Measurements from ENCODE around the gene CLDN1. TPM values are rescaled to one million over a fixed set of nuclear protein-coding genes. Genes with fewer than 3 reads are reported as not detected.

The CLDN1 gene
- total RNA-seq, 1 donor from 2014 or later = 0.14 TPM

DNA sequence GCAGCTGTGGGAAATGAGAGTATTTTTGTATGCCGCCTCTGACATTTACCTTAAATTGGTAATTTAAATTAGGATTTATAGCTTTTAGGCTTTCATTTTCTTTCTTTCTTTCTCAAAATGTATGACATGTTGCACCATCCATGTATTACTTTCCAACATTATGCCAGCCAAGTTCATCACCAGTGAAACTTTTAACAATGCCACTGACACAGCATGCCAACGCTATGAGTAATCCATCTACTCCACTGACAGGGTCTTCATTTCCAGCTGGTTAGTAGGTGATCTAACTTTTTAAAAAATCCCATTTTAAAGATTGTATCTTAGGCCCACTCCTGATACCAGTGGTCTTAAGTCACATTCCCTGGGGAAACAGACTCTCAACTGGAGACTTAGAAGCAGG is 43.9 kb upstream of the CLDN1 start:
- no peak overlapping the region for H3K4me3 Mint-ChIP-seq

DNA sequence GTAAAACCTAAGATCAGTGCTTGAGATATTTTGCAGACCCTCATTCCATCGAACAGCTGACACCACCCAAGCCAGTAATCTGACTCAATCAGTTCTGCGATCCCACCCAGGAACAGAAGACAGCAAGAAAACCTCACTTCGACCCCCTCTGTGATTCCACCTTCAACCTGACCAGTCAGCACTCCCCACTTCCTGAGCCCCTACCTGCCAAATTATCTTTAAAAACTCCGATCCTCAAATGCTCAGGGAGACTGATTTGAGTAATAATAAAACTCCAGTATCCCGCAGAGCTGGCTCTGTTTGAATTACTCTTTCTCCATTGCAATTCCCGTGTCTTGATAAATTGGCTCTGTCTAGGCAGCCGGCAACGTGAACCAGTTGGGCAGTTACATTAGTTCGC is 40.0 kb upstream of the CLDN1 start:
- no peaks in the 10 kb centered on the region for H3K36me3 Mint-ChIP-seq (ENCODE audit: low read depth)
- no peaks in the 10 kb centered on the region for H3K4me1 Mint-ChIP-seq
- H3K9me3 Mint-ChIP-seq = no peaks in the 10 kb centered on the region
- peaks cover 2% of the 10 kb centered on the region for H3K27me3 Mint-ChIP-seq (ENCODE audit: low read depth)
- DNase-seq (ENCODE audit: low read depth, low spot score) = no peak
- H3K4me3 Mint-ChIP-seq = no peak overlapping the region
- TF ChIP-seq, protein P1, sequence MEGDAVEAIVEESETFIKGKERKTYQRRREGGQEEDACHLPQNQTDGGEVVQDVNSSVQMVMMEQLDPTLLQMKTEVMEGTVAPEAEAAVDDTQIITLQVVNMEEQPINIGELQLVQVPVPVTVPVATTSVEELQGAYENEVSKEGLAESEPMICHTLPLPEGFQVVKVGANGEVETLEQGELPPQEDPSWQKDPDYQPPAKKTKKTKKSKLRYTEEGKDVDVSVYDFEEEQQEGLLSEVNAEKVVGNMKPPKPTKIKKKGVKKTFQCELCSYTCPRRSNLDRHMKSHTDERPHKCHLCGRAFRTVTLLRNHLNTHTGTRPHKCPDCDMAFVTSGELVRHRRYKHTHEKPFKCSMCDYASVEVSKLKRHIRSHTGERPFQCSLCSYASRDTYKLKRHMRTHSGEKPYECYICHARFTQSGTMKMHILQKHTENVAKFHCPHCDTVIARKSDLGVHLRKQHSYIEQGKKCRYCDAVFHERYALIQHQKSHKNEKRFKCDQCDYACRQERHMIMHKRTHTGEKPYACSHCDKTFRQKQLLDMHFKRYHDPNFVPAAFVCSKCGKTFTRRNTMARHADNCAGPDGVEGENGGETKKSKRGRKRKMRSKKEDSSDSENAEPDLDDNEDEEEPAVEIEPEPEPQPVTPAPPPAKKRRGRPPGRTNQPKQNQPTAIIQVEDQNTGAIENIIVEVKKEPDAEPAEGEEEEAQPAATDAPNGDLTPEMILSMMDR (conservative IDR thresholded peaks at IDR 0.05) = no peak
- H3K27ac Mint-ChIP-seq (ENCODE audit: unreplicated experiment) = no peak overlapping the region

More for the DNA sequence above, 43.9 kb upstream of the CLDN1 start:
- H3K27ac Mint-ChIP-seq (ENCODE audit: unreplicated experiment) = no peak overlapping the region
- H3K27me3 Mint-ChIP-seq (ENCODE audit: low read depth) = peaks cover 2% of the 10 kb centered on the region
- DNase-seq (ENCODE audit: low read depth, low spot score) = no peak
- no peaks in the 10 kb centered on the region for H3K4me1 Mint-ChIP-seq
- TF ChIP-seq, protein P1 (conservative IDR thresholded peaks at IDR 0.05) = no peak
- H3K36me3 Mint-ChIP-seq (ENCODE audit: low read depth) = no peaks in the 10 kb centered on the region
- H3K9me3 Mint-ChIP-seq = no peaks in the 10 kb centered on the region

DNA sequence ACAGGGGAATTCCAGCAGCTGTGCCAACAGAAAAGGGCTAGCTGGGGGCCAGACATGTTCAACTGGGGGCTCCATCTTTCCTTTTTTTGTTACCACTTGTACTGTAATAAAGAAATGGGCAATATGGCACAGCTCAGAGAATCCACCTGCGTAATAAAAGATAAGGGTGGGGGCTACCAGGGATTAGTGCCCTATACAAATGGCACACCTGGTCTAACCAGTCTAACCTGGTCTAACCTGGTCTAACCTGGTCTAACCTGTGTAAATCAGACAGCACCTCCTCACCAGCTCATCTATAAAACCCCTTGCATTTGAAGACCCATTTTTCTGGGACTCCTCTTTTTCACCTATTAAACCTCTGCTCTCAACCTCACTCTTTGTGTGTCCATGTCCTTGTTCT is 39.5 kb upstream of the CLDN1 start:
- no peak overlapping the region for H3K27ac Mint-ChIP-seq (ENCODE audit: unreplicated experiment)
- TF ChIP-seq, protein P1 (conservative IDR thresholded peaks at IDR 0.05) = no peak
- H3K4me3 Mint-ChIP-seq = no peak overlapping the region

DNA sequence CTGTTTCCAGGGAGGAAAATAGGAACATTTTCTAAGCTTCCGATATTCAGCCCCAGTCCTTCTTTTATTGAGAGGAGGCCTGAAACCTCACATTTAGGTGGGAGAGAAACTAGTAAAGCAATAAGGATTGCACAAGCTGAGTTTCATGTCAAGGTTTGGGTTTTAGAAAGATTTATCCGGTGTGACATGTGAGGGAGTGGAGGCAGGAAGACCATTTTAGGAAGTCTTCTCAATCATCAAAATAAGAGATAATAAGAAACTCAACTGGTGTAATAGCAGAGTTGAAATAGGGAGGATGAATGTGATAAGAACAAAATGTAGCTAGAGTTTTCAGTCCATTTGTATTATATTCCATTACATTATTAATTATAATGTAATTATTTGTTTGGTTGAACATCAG is 38.0 kb upstream of the CLDN1 start:
- no peaks in the 10 kb centered on the region for H3K4me1 Mint-ChIP-seq
- DNase-seq (ENCODE audit: low read depth, low spot score) = no peak
- no peaks in the 10 kb centered on the region for H3K9me3 Mint-ChIP-seq
- no peak overlapping the region for H3K4me3 Mint-ChIP-seq
- H3K36me3 Mint-ChIP-seq (ENCODE audit: low read depth) = no peaks in the 10 kb centered on the region
- H3K27ac Mint-ChIP-seq (ENCODE audit: unreplicated experiment) = no peak overlapping the region
- TF ChIP-seq, protein P1 (conservative IDR thresholded peaks at IDR 0.05) = no peak
- peaks cover 2% of the 10 kb centered on the region for H3K27me3 Mint-ChIP-seq (ENCODE audit: low read depth)

More for the DNA sequence above, 39.5 kb upstream of the CLDN1 start:
- Mint-ChIP-seq H3K36me3 (ENCODE audit: low read depth) (no peaks in the 10 kb centered on the region), H3K27me3 (ENCODE audit: low read depth) (peaks cover 2% of the 10 kb centered on the region), H3K9me3 (no peaks in the 10 kb centered on the region), H3K4me1 (no peaks in the 10 kb centered on the region)
- no peak for DNase-seq (ENCODE audit: low read depth, low spot score)

DNA sequence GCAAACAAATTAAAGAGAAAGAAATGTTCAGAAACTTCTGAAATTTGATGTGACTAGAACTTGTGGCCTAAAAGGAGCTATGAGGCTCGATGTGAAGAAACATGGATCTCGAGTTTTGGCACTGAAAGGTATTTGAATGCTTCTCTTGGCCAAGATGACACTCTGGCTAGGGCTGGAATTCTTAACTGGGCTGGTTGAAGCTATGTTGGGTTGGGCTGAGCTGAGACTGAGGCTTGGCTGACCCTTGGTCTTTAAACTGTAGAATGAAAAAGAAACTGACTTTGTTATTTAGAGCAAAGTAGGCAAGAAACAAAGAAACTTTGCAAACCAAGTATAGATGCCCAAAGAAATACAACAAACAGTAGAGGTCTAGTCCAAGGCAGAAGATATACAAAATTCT is 37.6 kb upstream of the CLDN1 start:
- Mint-ChIP-seq H3K9me3 (no peaks in the 10 kb centered on the region), H3K4me1 (no peaks in the 10 kb centered on the region), H3K4me3 (no peak overlapping the region), H3K27me3 (ENCODE audit: low read depth) (peaks cover 2% of the 10 kb centered on the region), H3K36me3 (ENCODE audit: low read depth) (no peaks in the 10 kb centered on the region), H3K27ac (ENCODE audit: unreplicated experiment) (no peak overlapping the region)
- TF ChIP-seq, protein P1 (conservative IDR thresholded peaks at IDR 0.05) = no peak
- no peak for DNase-seq (ENCODE audit: low read depth, low spot score)

DNA sequence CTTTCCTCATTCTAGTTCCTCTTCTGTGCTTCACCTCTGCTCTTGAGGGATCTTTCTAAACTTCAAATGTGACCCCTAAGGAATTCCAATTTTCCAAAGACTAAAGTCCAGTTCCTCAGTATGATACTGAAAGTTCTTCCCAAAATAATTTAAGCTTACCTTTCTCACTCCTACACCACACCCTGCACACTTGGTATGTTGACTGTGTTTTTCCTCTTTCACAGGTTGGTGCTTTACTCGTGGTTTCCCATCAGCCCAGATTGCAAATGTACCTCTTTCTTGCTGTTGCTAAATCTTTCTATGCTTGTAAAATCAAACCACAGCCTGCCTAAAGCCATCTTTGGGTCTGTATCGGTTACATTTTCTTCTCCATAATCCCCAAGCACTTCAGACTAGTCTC is 35.2 kb upstream of the CLDN1 start:
- H3K27ac Mint-ChIP-seq (ENCODE audit: unreplicated experiment) = no peak overlapping the region
- H3K36me3 Mint-ChIP-seq (ENCODE audit: low read depth) = no peaks in the 10 kb centered on the region

More for the DNA sequence above, 35.2 kb upstream of the CLDN1 start:
- Mint-ChIP-seq H3K4me1 (no peaks in the 10 kb centered on the region), H3K27me3 (ENCODE audit: low read depth) (peaks cover 2% of the 10 kb centered on the region), H3K9me3 (no peaks in the 10 kb centered on the region), H3K4me3 (no peak overlapping the region)
- DNase-seq (ENCODE audit: low read depth, low spot score) = no peak
- TF ChIP-seq, protein P1 (conservative IDR thresholded peaks at IDR 0.05) = no peak
